ENCODE data around the gene HNRNPC. TPM values are rescaled to one million over a fixed set of nuclear protein-coding genes. Genes with fewer than 3 reads are reported as not detected.

Gene HNRNPC
- total RNA-seq, 4 donors from 2014 or later = 298 to 466 (median 406) TPM

GRCh38 chr14:21199611-21200560 is 69.4 kb downstream of the HNRNPC start:
- TF ChIP-seq CTCF (IDR thresholded peaks at IDR 0.05; ENCODE audit: low read depth) = no peak

GRCh38 chr14:21197418-21198205 is 71.6 kb downstream of the HNRNPC start:
- no peak for TF ChIP-seq CTCF (IDR thresholded peaks at IDR 0.05; ENCODE audit: low read depth)

- no peak for TF ChIP-seq CTCF (IDR thresholded peaks at IDR 0.05; ENCODE audit: low read depth)
Observed at GRCh38 chr14:21194597-21194996, 74.6 kb downstream of the HNRNPC start.

GRCh38 chr14:21192875-21193535 is 76.2 kb downstream of the HNRNPC start:
- TF ChIP-seq CTCF (IDR thresholded peaks at IDR 0.05; ENCODE audit: low read depth) = no peak

- TF ChIP-seq CTCF (IDR thresholded peaks at IDR 0.05; ENCODE audit: low read depth) = no peak
Observed at GRCh38 chr14:21192447-21192822, 76.8 kb downstream of the HNRNPC start.

GRCh38 chr14:21191809-21192446 is 77.3 kb downstream of the HNRNPC start:
- no peak for TF ChIP-seq CTCF (IDR thresholded peaks at IDR 0.05; ENCODE audit: low read depth)

Measured in subcutaneous adipose tissue (tissue), 4 donors.